GM21717 (cell line): ENCODE measurements around the gene RRBP1.
A peak's percentile ranks its signal among the peaks of the same experiment; 100 is the strongest.

Experiments used
- ATAC-seq: cut with Tn5 transposase; IDR thresholded peaks from one replicate; pipeline ENCODE4 v1.9.1; 2021; ENCODE audit warnings: mild to moderate bottlenecking, moderate library complexity; ENCODE audit not compliant: unreplicated experiment

Gene RRBP1, protein sequence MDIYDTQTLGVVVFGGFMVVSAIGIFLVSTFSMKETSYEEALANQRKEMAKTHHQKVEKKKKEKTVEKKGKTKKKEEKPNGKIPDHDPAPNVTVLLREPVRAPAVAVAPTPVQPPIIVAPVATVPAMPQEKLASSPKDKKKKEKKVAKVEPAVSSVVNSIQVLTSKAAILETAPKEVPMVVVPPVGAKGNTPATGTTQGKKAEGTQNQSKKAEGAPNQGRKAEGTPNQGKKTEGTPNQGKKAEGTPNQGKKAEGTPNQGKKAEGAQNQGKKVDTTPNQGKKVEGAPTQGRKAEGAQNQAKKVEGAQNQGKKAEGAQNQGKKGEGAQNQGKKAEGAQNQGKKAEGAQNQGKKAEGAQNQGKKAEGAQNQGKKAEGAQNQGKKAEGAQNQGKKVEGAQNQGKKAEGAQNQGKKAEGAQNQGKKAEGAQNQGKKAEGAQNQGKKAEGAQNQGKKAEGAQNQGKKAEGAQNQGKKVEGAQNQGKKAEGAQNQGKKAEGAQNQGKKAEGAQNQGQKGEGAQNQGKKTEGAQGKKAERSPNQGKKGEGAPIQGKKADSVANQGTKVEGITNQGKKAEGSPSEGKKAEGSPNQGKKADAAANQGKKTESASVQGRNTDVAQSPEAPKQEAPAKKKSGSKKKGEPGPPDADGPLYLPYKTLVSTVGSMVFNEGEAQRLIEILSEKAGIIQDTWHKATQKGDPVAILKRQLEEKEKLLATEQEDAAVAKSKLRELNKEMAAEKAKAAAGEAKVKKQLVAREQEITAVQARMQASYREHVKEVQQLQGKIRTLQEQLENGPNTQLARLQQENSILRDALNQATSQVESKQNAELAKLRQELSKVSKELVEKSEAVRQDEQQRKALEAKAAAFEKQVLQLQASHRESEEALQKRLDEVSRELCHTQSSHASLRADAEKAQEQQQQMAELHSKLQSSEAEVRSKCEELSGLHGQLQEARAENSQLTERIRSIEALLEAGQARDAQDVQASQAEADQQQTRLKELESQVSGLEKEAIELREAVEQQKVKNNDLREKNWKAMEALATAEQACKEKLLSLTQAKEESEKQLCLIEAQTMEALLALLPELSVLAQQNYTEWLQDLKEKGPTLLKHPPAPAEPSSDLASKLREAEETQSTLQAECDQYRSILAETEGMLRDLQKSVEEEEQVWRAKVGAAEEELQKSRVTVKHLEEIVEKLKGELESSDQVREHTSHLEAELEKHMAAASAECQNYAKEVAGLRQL (N-terminal part only)

DNA sequence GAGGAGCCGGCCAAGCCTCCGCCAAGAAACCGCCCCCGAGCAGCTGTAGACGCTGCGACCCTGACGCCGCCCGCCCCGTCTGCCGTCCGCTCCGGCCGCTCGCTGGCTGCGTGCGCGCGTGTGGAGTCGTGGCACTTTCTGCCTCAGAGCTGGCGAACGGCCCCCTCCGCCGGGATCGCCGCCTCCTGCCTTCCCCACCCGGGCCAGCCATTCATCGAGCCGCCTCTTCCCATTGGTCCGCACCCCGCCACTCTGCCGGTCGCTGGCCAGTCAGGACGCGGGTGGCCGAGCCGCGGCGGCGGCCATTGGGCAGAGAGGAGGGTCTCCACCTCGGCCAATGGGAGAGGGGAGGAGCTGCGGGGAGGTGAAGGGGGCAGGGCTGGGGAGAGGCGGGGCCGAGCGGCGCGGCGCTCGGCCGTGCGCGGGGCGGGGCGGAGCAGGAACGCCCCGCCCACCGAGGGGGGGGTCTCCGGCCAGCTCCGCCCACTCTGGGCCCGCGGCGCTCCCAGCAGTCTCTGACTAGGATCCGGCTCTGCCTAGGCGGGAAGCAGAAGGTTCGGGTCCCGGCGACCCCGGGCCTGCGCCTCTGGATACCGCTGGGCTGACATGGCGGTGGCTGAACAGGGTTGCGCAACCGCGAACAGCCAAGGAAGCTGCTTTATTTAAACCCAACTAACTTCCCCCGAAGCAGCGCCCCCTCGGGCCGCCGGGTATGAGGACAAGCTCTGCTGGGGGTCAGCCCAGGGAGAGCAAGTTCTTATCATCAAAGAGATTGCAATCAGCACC, at the start of gene RRBP1:
Gene RRBP1, minus strand, starts transcription at position 140 of the 786 bp plus-strand sequence. CDS start 21,735 bp downstream, outside the sequence.
- ATAC-seq, result peak; percentile 91

DNA sequence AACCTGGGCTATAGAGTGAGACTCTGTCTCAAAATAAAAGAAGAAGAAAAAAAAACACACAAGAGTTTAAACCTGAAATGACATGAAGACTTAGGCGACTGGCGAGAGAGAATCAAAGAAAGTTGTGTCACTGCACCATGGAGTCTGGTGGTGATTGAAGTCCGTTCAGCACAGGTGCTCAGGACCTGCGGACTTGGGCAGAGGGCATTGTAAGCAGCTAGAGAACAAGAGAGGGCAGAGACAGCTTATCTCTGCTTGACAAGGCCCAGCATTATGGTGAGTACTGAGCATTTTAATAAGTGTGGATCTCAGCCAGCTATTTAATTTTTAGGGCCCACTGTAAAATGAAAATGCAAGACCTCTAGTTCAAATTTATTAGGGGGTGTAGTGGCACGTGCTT, 49.2 kb upstream of the RRBP1 start:
- no peak for ATAC-seq

DNA sequence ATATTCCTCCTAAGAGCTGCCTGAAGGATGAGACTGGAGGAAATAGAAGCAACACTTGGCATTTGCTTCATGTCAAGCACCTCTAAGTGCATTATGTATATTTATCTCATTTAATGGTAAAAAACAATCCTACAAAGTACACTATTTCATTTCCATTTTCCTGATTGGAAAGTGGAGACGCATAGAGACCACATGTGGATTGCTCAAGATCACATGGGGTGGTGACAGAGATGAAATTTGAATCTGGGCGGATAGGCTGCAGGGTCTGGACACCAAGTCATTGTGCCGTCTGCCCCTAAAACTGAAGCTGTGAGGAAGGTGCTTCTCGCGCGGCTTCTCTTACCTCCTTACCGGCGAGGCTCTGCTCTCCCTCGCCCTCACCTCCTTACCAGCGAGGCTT, 48.0 kb upstream of the RRBP1 start:
- ATAC-seq, result no peak

DNA sequence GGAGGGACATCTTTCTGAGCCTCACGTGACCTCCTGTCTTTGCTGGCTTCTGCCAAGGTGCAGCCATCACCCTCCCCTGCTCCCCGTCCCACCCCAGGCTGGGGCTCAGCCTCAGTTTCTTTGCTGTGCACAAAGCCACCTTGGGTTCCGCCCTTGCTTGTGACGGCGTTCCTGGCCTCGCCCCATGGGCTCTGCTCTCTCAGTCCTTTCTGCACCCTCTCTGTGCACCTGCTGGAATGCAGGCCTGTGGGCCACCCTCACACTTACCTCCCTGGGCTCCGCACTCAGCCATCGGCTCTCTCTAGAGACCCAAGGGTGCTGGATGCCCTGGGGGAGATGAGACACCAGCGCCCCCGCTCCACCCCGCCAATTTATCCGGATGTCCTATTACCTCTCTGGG, 46.0 kb upstream of the RRBP1 start:
- ATAC-seq, result no peak

DNA sequence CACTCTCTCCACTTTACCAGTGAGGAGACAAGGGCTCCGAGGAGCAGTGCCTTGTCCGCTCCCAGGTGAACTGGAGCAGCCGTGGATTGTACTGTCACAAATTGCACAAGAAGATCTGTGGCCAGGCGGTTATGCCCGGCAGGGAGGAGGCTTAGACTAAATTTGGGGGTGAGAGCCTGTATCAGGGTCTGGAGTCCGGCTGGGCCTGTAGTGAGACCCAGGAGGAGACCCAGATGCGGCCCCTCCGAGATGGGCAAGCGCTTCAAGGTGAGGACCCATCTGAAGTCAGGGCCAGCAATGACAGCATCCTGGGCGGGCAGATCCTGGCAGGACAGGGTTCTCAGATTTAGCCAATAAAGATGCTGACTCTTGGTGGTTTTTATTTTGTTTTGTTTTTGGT, 45.3 kb upstream of the RRBP1 start:
- no peak for ATAC-seq

- ATAC-seq, result no peak
Observed at GRCh38 chr20:17726902-17727301, 44.9 kb upstream of the RRBP1 start.

DNA sequence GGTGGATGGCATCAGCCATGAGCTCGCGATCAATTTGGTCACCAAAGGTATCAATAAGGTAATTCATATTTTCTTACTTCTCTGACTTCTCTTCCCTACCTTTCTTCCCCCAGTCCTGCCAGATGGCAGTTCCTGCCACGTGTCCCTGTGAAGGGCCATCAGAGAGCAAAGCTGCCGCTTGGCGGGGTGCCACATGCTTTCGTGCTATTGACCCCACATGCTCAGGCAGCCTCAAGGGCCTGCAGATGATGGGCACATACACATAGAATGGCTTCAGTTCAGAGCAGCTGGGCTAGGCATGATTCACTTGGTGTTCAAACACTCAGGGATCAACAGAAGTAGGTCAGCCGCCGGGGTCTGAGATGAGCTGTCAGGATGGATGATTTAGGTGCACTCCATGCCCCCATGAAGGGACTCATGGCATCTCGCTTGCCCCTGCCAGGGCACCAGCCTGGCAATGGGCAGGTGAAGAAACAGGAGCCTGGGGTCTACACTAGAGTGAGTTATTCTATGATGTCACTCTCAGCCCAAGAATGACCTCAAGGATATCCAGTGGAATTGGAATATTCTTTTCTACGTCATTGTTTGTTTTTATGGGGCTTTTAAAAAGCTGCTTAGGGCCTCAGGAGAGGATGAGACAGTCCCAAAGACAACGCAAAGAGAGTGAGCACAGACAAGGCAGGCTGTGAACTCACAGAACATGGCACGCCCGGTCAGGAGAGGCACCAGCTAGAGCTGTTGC, 43.2 kb upstream of the RRBP1 start:
- ATAC-seq, result no peak

- ATAC-seq, result no peak
Observed at GRCh38 chr20:17723301-17723691, 41.3 kb upstream of the RRBP1 start.

DNA sequence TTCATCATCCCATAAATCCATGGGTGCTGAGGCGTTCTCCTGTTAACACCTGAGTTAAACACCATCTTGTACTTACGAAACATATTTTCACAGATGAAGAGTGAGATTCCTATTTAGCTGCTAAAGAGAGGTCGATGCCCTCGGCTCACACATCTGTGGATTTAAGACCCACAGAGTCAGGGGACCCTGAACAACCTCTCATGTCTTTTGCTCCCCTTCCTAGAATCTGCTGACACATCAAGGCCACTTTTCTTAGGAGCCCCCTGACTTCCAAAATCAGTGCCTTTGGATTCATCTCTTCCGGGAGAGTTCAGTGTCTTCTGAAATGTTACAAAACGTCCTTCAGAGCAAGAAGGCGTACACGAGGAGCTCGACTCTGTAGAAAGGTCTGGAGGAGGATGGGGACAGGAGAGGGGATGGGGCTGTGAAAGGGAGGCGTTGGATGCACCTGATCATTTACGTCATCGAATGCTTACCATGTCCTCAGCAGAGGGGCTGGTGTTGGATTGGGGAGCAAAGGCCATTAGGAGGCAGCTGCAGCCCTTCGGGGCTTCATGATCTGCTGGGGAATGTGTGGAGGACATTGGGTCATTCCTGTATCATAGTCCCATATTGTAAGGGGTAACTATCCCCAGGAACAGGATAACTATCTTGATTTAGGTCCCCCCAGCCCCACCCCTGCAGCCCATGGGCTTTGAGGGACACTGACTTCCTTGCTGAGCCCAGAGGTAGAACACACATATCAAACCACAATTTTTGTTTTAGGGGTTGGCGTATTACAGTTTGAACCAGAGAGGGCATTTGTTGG, 40.7 kb upstream of the RRBP1 start:
- ATAC-seq, result no peak

GRCh38 chr20:17721802-17722486, 39.9 kb upstream of the RRBP1 start:
- ATAC-seq, result no peak

GRCh38 chr20:17720755-17721154, 38.7 kb upstream of the RRBP1 start:
- no peak for ATAC-seq

DNA sequence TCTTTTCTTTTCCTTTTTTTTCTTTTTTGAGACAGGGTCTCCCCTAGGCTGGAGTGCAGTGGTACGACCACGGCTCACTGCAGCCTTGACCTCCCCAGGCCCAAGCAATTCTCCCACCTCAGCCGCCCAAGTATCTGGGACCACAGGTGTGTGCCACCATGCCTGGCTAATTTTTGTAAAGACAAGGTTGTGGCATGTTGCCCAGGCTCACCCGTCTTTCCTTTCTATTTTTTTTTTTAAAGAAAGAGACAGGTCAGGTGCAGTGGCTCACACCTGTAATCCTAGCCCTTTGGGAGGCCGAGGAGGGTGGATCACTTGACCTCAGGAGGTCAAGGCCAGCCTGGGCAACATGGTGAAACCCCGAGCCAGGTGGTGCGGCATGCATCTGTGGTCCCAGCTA, 34.3 kb upstream of the RRBP1 start:
- ATAC-seq, result no peak

GRCh38 chr20:17715075-17715474, 33.0 kb upstream of the RRBP1 start:
- ATAC-seq, result no peak

- ATAC-seq, result no peak
Observed at GRCh38 chr20:17714597-17714996, 32.6 kb upstream of the RRBP1 start.

GRCh38 chr20:17712708-17713107, 30.7 kb upstream of the RRBP1 start:
- ATAC-seq, result no peak

DNA sequence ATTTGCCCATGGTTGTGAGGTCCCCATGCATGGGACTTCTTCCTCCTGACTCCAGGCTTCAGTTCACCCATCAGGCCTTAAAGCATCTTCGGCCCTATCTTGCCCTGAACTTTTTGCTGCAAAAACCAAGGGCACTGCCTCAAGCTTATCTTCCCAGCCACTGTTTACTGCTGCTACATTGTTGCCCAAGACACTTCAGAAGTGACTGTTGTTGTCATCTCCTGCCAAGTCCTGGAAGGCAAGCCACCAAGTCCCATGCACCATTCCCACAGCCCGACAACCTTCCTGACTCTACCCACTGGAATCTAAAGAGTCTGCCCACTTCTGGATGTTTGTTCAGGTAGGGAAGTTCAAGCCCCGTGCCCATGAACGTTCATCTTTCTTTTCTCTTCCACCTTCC, 30.2 kb upstream of the RRBP1 start:
- ATAC-seq, result no peak

DNA sequence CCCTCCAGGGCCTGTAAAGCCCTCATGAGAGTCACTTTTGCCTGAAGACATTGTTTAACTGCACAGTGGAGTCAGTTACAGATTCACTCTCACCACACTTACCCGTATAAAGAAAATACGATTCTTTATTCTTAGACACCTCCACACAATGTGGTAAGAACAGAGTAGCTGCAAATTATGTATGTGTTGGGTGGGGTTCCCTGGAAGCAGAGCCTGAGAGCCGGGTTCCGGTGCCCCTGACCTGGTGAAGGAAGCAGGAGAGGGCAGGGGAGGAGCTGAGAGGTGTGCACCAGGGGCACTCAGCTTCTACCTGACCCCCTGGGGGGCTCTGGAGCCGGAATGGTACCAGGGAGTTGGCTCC, 29.2 kb upstream of the RRBP1 start:
- no peak for ATAC-seq
